Stimulated activated CD4-positive, alpha-beta T cell treated with anti-CD3 and anti-CD28 coated beads, Interleukin-2, amount 100 ng/mL, for 48 hours (primary cell): Measurements from ENCODE around the gene KRTAP4-12.
"Not testable (repeated sequence)": the region's sequence is repeated elsewhere in the genome, so short reads cannot be mapped to it uniquely, and the experiment has no call there.

Experiments used
- DNase-seq, 2 donors: peaks; one replicate each; pipeline ENCODE4 v3.0.0-alpha.2; 2020

The KRTAP4-12 gene

GRCh38 chr17:41123991-41124371 lies at the start of gene KRTAP4-12:
TSS of gene KRTAP4-12 (minus strand) at chr17:41124182. CDS start at chr17:41124122, 60 bp downstream.
- not testable (repeated sequence) for DNase-seq

- no peak for DNase-seq
These were observed 47.9 kb upstream of the KRTAP4-12 start for GRCh38 chr17:41171886-41172285.

- no peak for DNase-seq
These were observed 44.1 kb upstream of the KRTAP4-12 start, which contains the start of gene KRTAP4-3 for GRCh38 chr17:41168121-41168520. TSS of gene KRTAP4-3 (minus strand) at chr17:41168221. CDS start at chr17:41168172, 49 bp downstream.

- no peak for DNase-seq
These were observed 43.6 kb upstream of the KRTAP4-12 start for GRCh38 chr17:41167561-41167960.

GRCh38 chr17:41163828-41164227 lies 39.8 kb upstream of the KRTAP4-12 start:
- no peak for DNase-seq

GRCh38 chr17:41160648-41161047 lies 36.7 kb upstream of the KRTAP4-12 start, which contains the start of gene KRTAP4-4:
TSS of gene KRTAP4-4 (minus strand) at chr17:41160748. CDS start at chr17:41160691, 57 bp downstream.
- DNase-seq: no peak

- DNase-seq: not testable (repeated sequence)
These were observed 36.2 kb upstream of the KRTAP4-12 start for GRCh38 chr17:41160190-41160589.

GRCh38 chr17:41153856-41154255 lies 29.9 kb upstream of the KRTAP4-12 start:
- no peak for DNase-seq

GRCh38 chr17:41151525-41151924 lies 27.5 kb upstream of the KRTAP4-12 start:
- no peak for DNase-seq

GRCh38 chr17:41150026-41150425 lies 26.0 kb upstream of the KRTAP4-12 start:
- DNase-seq: no peak

GRCh38 chr17:41149652-41149985 lies 25.6 kb upstream of the KRTAP4-12 start, which contains the start of gene KRTAP4-5:
TSS of gene KRTAP4-5 (minus strand) at chr17:41149825. CDS start at chr17:41149767, 58 bp downstream.
- DNase-seq: no peak

- DNase-seq: not testable (repeated sequence)
These were observed 25.1 kb upstream of the KRTAP4-12 start for GRCh38 chr17:41148971-41149651.

- DNase-seq: no peak
These were observed 23.7 kb upstream of the KRTAP4-12 start for GRCh38 chr17:41147531-41148204.

GRCh38 chr17:41145261-41145660 lies 21.3 kb upstream of the KRTAP4-12 start:
- no peak for DNase-seq

- no peak for DNase-seq
These were observed 20.9 kb upstream of the KRTAP4-12 start for GRCh38 chr17:41144846-41145245.

GRCh38 chr17:41141361-41141760 lies 17.4 kb upstream of the KRTAP4-12 start:
- no peak for DNase-seq

- DNase-seq: no peak
These were observed 16.6 kb upstream of the KRTAP4-12 start, which contains the start of gene KRTAP4-6 for GRCh38 chr17:41140360-41141131. TSS of gene KRTAP4-6 (minus strand) at chr17:41140544. CDS start at chr17:41140487, 57 bp downstream.

- DNase-seq: not testable (repeated sequence)
These were observed 15.9 kb upstream of the KRTAP4-12 start for GRCh38 chr17:41139865-41140264.

- DNase-seq: no peak
These were observed 10.1 kb upstream of the KRTAP4-12 start for GRCh38 chr17:41133880-41134735.

- no peak for DNase-seq
These were observed 8.0 kb upstream of the KRTAP4-12 start for GRCh38 chr17:41131979-41132378.

- DNase-seq: no peak
These were observed 3.4 kb upstream of the KRTAP4-12 start for GRCh38 chr17:41127371-41127770.

- DNase-seq: no peak
These were observed 2.4 kb upstream of the KRTAP4-12 start for GRCh38 chr17:41126412-41126811.
